ENCODE measurements around the gene PRDX2. TPM values are rescaled to one million over a fixed set of nuclear protein-coding genes. Genes with fewer than 3 reads are reported as not detected.
A peak's percentile ranks its signal among the peaks of the same experiment; 100 is the strongest.

The PRDX2 gene
- total and polyA plus RNA-seq, 2 of the 4 experiments (the other 2 are of a cell fraction) = 371 to 378 TPM

DNA sequence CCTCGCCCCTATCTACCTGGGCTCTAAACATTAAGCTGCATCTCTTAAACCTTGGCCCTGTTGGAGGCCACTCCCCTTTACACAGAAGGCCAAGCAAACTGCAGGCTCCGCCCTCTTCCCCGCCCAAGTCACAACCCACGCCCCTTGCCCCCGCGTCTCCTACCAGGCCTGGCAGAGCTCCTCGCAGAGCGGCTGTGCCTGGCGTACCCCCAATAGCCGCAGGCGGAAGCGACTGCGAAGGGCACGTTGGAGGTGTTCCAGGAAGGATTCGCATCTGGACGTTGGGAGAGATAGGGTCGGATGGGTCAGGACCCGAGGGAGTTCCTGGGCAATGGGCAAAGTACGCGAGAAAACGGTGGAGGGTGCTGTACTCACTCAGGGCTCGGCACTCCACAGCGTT lies 26.9 kb upstream of the PRDX2 start:
- no peak overlapping the region for H4K91ac ChIP-seq (ENCODE audit: insufficient read depth, low read depth, low read length)
- H3K18ac ChIP-seq (ENCODE audit: low read depth, low read length) = no peak overlapping the region
- H3K9ac ChIP-seq (ENCODE audit: low read depth, low read length) = no peak overlapping the region
- peaks cover 6% of the 10 kb centered on the region for H3K27me3 ChIP-seq (ENCODE audit: control insufficient read depth, insufficient read depth, low read length)
- BruUV-seq (replicated peaks) = no TSS peak
- no peak overlapping the region for H3K4me3 ChIP-seq (ENCODE audit: insufficient read depth, low read depth, low read length)
- no peak overlapping the region for H2AK5ac ChIP-seq (ENCODE audit: low read depth, low read length)
- H3K9me1 ChIP-seq (ENCODE audit: insufficient read depth, low read length) = 0 out of 2 replicates have a peak, but pooled peaks cover 3% of the 10 kb centered on the region
- H3K27ac ChIP-seq (ENCODE audit: insufficient read depth, low read length) = no peak overlapping the region
- dilution Hi-C loops (cut with HindIII; ENCODE audit: low sequenced_read_pairs, unreplicated experiment) = no loop called here
- H2AK9ac ChIP-seq (replicated peaks; ENCODE audit: low read depth, low read length, poor library complexity) = no peak overlapping the region
- 10% methylated on average over 2 of the region's 23 CpGs; no CpG with 5 or more reads in 1 of the 2 experiments for WGBS, 2 experiments (ENCODE audit: extremely low coverage in 2 of 2, insufficient read length in 1 of 2)
- ATAC-seq (ENCODE audit: low read depth) (peak; percentile 47; the same call in 1 of the 2 replicates), DNase-seq (no peak)
- no peak overlapping the region for H3K14ac ChIP-seq (replicated peaks; ENCODE audit: low read depth, low read length)
- H2BK15ac ChIP-seq (ENCODE audit: low read depth, low read length) = no peak overlapping the region
- no peaks in the 10 kb centered on the region for H3K36me3 ChIP-seq (ENCODE audit: control insufficient read depth, insufficient read depth, low read length)
- peaks cover 10% of the 10 kb centered on the region; the same call in 1 of the 2 replicates for H4K20me1 ChIP-seq (ENCODE audit: insufficient read depth, low read length)
- intact Hi-C loops (cut with micrococcal nuclease) = no loop called here
- no peak overlapping the region for H3K4ac ChIP-seq (ENCODE audit: low read depth, low read length)
- no peak overlapping the region for H4K8ac ChIP-seq (ENCODE audit: low read depth in 2 of 2, low read length in 2 of 2)
- H3K79me1 ChIP-seq (ENCODE audit: low read depth in 1 of 2, low read length in 2 of 2) = no peaks in the 10 kb centered on the region
- in situ Hi-C loops (cut with MboI; ENCODE audit: low sequenced_read_pairs) = no loop called here
- ChIA-PET POLR2A (ENCODE audit: unreplicated experiment) (no interaction called here), CTCF (no interaction called here)
- H3K9me3 ChIP-seq (ENCODE audit: control insufficient read depth, insufficient read depth, low read length) = no peaks in the 10 kb centered on the region
- no peaks in the 10 kb centered on the region for H3K4me1 ChIP-seq (ENCODE audit: control insufficient read depth, insufficient read depth, low read length)
- TF ChIP-seq RAD21 (IDR thresholded peaks at IDR 0.05; ENCODE audit: low read length) = no peak
- TF ChIP-seq NFE2L2 (IDR thresholded peaks at IDR 0.05; ENCODE audit: low read depth, low read length) = no peak
- TF ChIP-seq, protein P1, sequence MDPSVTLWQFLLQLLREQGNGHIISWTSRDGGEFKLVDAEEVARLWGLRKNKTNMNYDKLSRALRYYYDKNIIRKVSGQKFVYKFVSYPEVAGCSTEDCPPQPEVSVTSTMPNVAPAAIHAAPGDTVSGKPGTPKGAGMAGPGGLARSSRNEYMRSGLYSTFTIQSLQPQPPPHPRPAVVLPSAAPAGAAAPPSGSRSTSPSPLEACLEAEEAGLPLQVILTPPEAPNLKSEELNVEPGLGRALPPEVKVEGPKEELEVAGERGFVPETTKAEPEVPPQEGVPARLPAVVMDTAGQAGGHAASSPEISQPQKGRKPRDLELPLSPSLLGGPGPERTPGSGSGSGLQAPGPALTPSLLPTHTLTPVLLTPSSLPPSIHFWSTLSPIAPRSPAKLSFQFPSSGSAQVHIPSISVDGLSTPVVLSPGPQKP (IDR thresholded peaks at IDR 0.05; ENCODE audit: borderline replicate concordance, low read depth, low read length) = no peak
- no peak overlapping the region for H2BK20ac ChIP-seq (ENCODE audit: low read depth, low read length)
- no peak overlapping the region for H3K56ac ChIP-seq (ENCODE audit: extremely low read depth, insufficient read depth, low read length)
- no peak overlapping the region for H2BK5ac ChIP-seq (ENCODE audit: low read depth, low read length, poor library complexity, severe bottlenecking)
- no peak overlapping the region for H2BK120ac ChIP-seq (ENCODE audit: low read depth, low read length)
- H3K23ac ChIP-seq (ENCODE audit: low read depth, low read length) = no peak overlapping the region
- H2AFZ ChIP-seq (replicated peaks; ENCODE audit: low read length, poor library complexity) = peak overlapping the region; percentile 16
- H4K5ac ChIP-seq (ENCODE audit: low read depth, low read length) = no peak overlapping the region
- no peak overlapping the region for H3K4me2 ChIP-seq (ENCODE audit: low read depth, low read length)
